SU-DHL-6 (cell line): Measurements from ENCODE around the gene TIGD4.

Experiments
- CTCF ChIP-seq: fragments of 200-600 bp; sonication (generic); IDR thresholded peaks from one replicate; pipeline ENCODE4 v1.5.1; 2017; ENCODE audit warnings: antibody characterized with exemption, mild to moderate bottlenecking, low read length, moderate library complexity; ENCODE audit not compliant: insufficient read depth, poor library complexity, severe bottlenecking
- EZH2phosphoT487 ChIP-seq: fragments of 200-600 bp; sonication (generic), shearing (Covaris generic); conservative IDR thresholded peaks from 2 replicates; pipeline ENCODE4 v1.6.1; 2018; ENCODE audit warnings: mild to moderate bottlenecking, antibody characterized with exemption, low read length, moderate library complexity, mixed read lengths

- TF ChIP-seq CTCF, result no peak
- TF ChIP-seq EZH2phosphoT487, result no peak
These were observed 7.1 kb upstream of the TIGD4 start for GRCh38 chr4:152786627-152787026.
